ENCODE data around the gene SAE1.

Gene SAE1

GRCh38 chr19:47253970-47254369, 123.3 kb downstream of the SAE1 start:
- DNase-seq (ENCODE audit: low spot score): no peak
- Histone ChIP-seq H3K14ac (ENCODE audit: low read length) (no peak overlapping the region), H2BK5ac (ENCODE audit: low read length) (no peak overlapping the region), H3K36me3 (replicated peaks in 1 of 2; ENCODE audit: control insufficient read depth in 2 of 2, insufficient read depth in 2 of 2, low read length in 2 of 2) (peaks cover 8% of the 10 kb centered on the region in 2 donors), H3K4me3 (ENCODE audit: low read length in 2 of 2) (no peak overlapping the region), H2AFZ (ENCODE audit: low read length) (no peak overlapping the region), H2BK15ac (ENCODE audit: low read length) (no peak overlapping the region), H2BK120ac (ENCODE audit: low read depth, low read length) (no peak overlapping the region), H3K27me3 (ENCODE audit: control insufficient read depth in 3 of 3, insufficient read depth in 3 of 3, low read depth in 1 of 3, low read length in 3 of 3) (no peaks in the 10 kb centered on the region), H4K8ac (ENCODE audit: low read depth, low read length) (no peak overlapping the region), H3K4ac (ENCODE audit: low read length) (no peak overlapping the region), H3K9ac (ENCODE audit: low read depth, low read length, poor library complexity) (no peak overlapping the region), H3K9me3 (replicated peaks in 1 of 2; ENCODE audit: control insufficient read depth in 2 of 2, insufficient read depth in 1 of 2, low read depth in 1 of 2, low read length in 2 of 2) (no peaks in the 10 kb centered on the region), H3K18ac (ENCODE audit: low read length) (no peak overlapping the region), H3K27ac (replicated peaks; ENCODE audit: low read length) (no peak overlapping the region), H2AK5ac (ENCODE audit: low read depth, low read length) (no peak overlapping the region), H3K23ac (ENCODE audit: low read depth, low read length, poor library complexity) (no peak overlapping the region), H3K79me1 (ENCODE audit: low read depth, low read length) (no peaks in the 10 kb centered on the region), H2BK12ac (ENCODE audit: low read length) (no peak overlapping the region), H3K4me1 (ENCODE audit: control insufficient read depth in 2 of 2, insufficient read depth in 1 of 2, low read depth in 1 of 2, low read length in 2 of 2) (peaks cover 8% of the 10 kb centered on the region in 2 donors), H3K4me2 (ENCODE audit: insufficient read depth, low read length, poor library complexity, severe bottlenecking) (no peak overlapping the region), H4K91ac (ENCODE audit: low read depth, low read length, poor library complexity) (no peak overlapping the region)
- WGBS, 2 donors (ENCODE audit: extremely low coverage in 2 of 2, insufficient read length in 2 of 2, insufficient replicate concordance in 1 of 2): no CpG with 5 or more reads among the region's 5 CpGs

- H3K23ac ChIP-seq (ENCODE audit: low read depth, low read length, poor library complexity): peak within 1 kb of the TSS; percentile 73
- H3K36me3 ChIP-seq (replicated peaks in 1 of 2; ENCODE audit: control insufficient read depth in 2 of 2, insufficient read depth in 2 of 2, low read length in 2 of 2): peaks cover 27 to 29% of the 10 kb centered on the region in 2 donors
- peaks cover 8% of the 10 kb centered on the region in 2 donors for H3K4me1 ChIP-seq (ENCODE audit: control insufficient read depth in 2 of 2, insufficient read depth in 1 of 2, low read depth in 1 of 2, low read length in 2 of 2)
- no CpG with 5 or more reads among the region's 60 CpGs for WGBS, 2 donors (ENCODE audit: extremely low coverage in 2 of 2, insufficient read length in 2 of 2, insufficient replicate concordance in 1 of 2)
- H2BK5ac ChIP-seq (ENCODE audit: low read length): peak within 1 kb of the TSS; percentile 44
- no peak within 1 kb of the TSS for H2BK12ac ChIP-seq (ENCODE audit: low read length)
- no peaks in the 10 kb centered on the region for H3K9me3 ChIP-seq (replicated peaks in 1 of 2; ENCODE audit: control insufficient read depth in 2 of 2, insufficient read depth in 1 of 2, low read depth in 1 of 2, low read length in 2 of 2)
- no peak within 1 kb of the TSS for H2BK120ac ChIP-seq (ENCODE audit: low read depth, low read length)
- peak within 1 kb of the TSS; percentile 95 for H3K9ac ChIP-seq (ENCODE audit: low read depth, low read length, poor library complexity)
- no peak within 1 kb of the TSS for H4K91ac ChIP-seq (ENCODE audit: low read depth, low read length, poor library complexity)
- H3K27me3 ChIP-seq (ENCODE audit: control insufficient read depth in 3 of 3, insufficient read depth in 3 of 3, low read depth in 1 of 3, low read length in 3 of 3): no peaks in the 10 kb centered on the region
- no peak within 1 kb of the TSS for H3K4ac ChIP-seq (ENCODE audit: low read length)
- H2BK15ac ChIP-seq (ENCODE audit: low read length): peak within 1 kb of the TSS; percentile 60
- H3K14ac ChIP-seq (ENCODE audit: low read length): no peak within 1 kb of the TSS
- H3K18ac ChIP-seq (ENCODE audit: low read length): peak within 1 kb of the TSS; percentile 80
- peak within 1 kb of the TSS; percentile 96 for H3K4me2 ChIP-seq (ENCODE audit: insufficient read depth, low read length, poor library complexity, severe bottlenecking)
- peak within 1 kb of the TSS; percentile 83 to 91 for H3K4me3 ChIP-seq (ENCODE audit: low read length in 2 of 2)
- no peak within 1 kb of the TSS for H2AK5ac ChIP-seq (ENCODE audit: low read depth, low read length)
- H2AFZ ChIP-seq (ENCODE audit: low read length): peak within 1 kb of the TSS; percentile 88
- peak; percentile 95 for DNase-seq (ENCODE audit: low spot score)
- peak within 1 kb of the TSS; percentile 89 for H3K27ac ChIP-seq (replicated peaks; ENCODE audit: low read length)
- no peak within 1 kb of the TSS for H4K8ac ChIP-seq (ENCODE audit: low read depth, low read length)
- peaks cover 6% of the 10 kb centered on the region for H3K79me1 ChIP-seq (ENCODE audit: low read depth, low read length)
Measured at GRCh38 chr19:47255879-47256692, 125.5 kb downstream of the SAE1 start, which contains the start of gene CCDC9. Gene CCDC9, plus strand, starts transcription at chr19:47256525. Its CDS starts 1,876 bp downstream, at chr19:47258401.

GRCh38 chr19:47256693-47257410, 126.2 kb downstream of the SAE1 start:
- H2AK5ac ChIP-seq (ENCODE audit: low read depth, low read length): no peak overlapping the region
- no peak overlapping the region for H2BK15ac ChIP-seq (ENCODE audit: low read length)
- H3K18ac ChIP-seq (ENCODE audit: low read length): no peak overlapping the region
- peak overlapping the region; percentile 83 to 91 for H3K4me3 ChIP-seq (ENCODE audit: low read length in 2 of 2)
- no CpG with 5 or more reads among the region's 52 CpGs for WGBS, 2 donors (ENCODE audit: extremely low coverage in 2 of 2, insufficient read length in 2 of 2, insufficient replicate concordance in 1 of 2)
- H4K8ac ChIP-seq (ENCODE audit: low read depth, low read length): no peak overlapping the region
- H2BK120ac ChIP-seq (ENCODE audit: low read depth, low read length): no peak overlapping the region
- H3K14ac ChIP-seq (ENCODE audit: low read length): no peak overlapping the region
- H3K27ac ChIP-seq (replicated peaks; ENCODE audit: low read length): peak overlapping the region; percentile 89
- H3K4me2 ChIP-seq (ENCODE audit: insufficient read depth, low read length, poor library complexity, severe bottlenecking): no peak overlapping the region
- H3K79me1 ChIP-seq (ENCODE audit: low read depth, low read length): peaks cover 6% of the 10 kb centered on the region
- DNase-seq (ENCODE audit: low spot score): peak; percentile 99
- H3K23ac ChIP-seq (ENCODE audit: low read depth, low read length, poor library complexity): peak overlapping the region; percentile 73
- H3K4me1 ChIP-seq (ENCODE audit: control insufficient read depth in 2 of 2, insufficient read depth in 1 of 2, low read depth in 1 of 2, low read length in 2 of 2): peaks cover 8% of the 10 kb centered on the region in 2 donors
- no peak overlapping the region for H2AFZ ChIP-seq (ENCODE audit: low read length)
- H3K9ac ChIP-seq (ENCODE audit: low read depth, low read length, poor library complexity): no peak overlapping the region
- no peak overlapping the region for H2BK5ac ChIP-seq (ENCODE audit: low read length)
- peaks cover 30 to 33% of the 10 kb centered on the region in 2 donors for H3K36me3 ChIP-seq (replicated peaks in 1 of 2; ENCODE audit: control insufficient read depth in 2 of 2, insufficient read depth in 2 of 2, low read length in 2 of 2)
- no peak overlapping the region for H4K91ac ChIP-seq (ENCODE audit: low read depth, low read length, poor library complexity)
- H3K9me3 ChIP-seq (replicated peaks in 1 of 2; ENCODE audit: control insufficient read depth in 2 of 2, insufficient read depth in 1 of 2, low read depth in 1 of 2, low read length in 2 of 2): peaks cover 0 to 2% of the 10 kb centered on the region in 2 donors
- no peak overlapping the region for H3K4ac ChIP-seq (ENCODE audit: low read length)
- no peak overlapping the region for H2BK12ac ChIP-seq (ENCODE audit: low read length)
- H3K27me3 ChIP-seq (ENCODE audit: control insufficient read depth in 3 of 3, insufficient read depth in 3 of 3, low read depth in 1 of 3, low read length in 3 of 3): no peaks in the 10 kb centered on the region
